HEK293 (cell line): Measurements from ENCODE around the gene DCAF10.

ENCODE experiments used
- CTCF ChIA-PET: fragments of 350-600 bp; formaldehyde crosslinking; extraction: SDS; loops from one replicate; lab custom pipeline; 2021; ENCODE audit warnings: antibody characterized with exemption; lab: Yijun Ruan, JAX
- POLR2A ChIA-PET: fragments of 300-600 bp; formaldehyde crosslinking; extraction: SDS; loops from one replicate; lab custom pipeline; 2020; ENCODE audit warnings: antibody characterized with exemption, inconsistent platforms; lab: Yijun Ruan, JAX
- H3K27ac ChIP-seq: fragments of 200-500 bp; sonication (Bioruptor generic); 2 replicates; pipeline ENCODE4 v1.5.1; 2014; ENCODE audit warnings: low read depth, low read length, control low read depth, inconsistent platforms; ENCODE audit errors: extremely low read depth
- H3K36me3 ChIP-seq, 2 experiments: fragments of 200-500 bp in 1 of 2; sonication (Bioruptor generic) in 1 of 2; 1 replicate in 1 of 2; 2 replicates in 1 of 2; pipeline ENCODE4 v1.5.1; 2014 to 2017; ENCODE audit warnings: inconsistent platforms in 2 of 2, low read length in 2 of 2; ENCODE audit not compliant: control insufficient read depth in 2 of 2, insufficient read depth in 1 of 2
- H3K4me1 ChIP-seq: fragments of 200-500 bp; sonication (Bioruptor generic); 2 replicates; pipeline ENCODE4 v1.5.1; 2014; ENCODE audit warnings: mild to moderate bottlenecking, low read length, inconsistent platforms; ENCODE audit not compliant: control insufficient read depth, insufficient read depth
- H3K4me3 ChIP-seq: 2 replicates; pipeline ENCODE4 v1.5.1; 2011; ENCODE audit warnings: low read depth, mild to moderate bottlenecking, control low read depth, low read length, moderate library complexity
- H3K9me3 ChIP-seq: fragments of 200-500 bp; sonication (Bioruptor generic); 2 replicates; pipeline ENCODE4 v1.5.1; 2014; ENCODE audit warnings: low read depth, low read length, inconsistent platforms; ENCODE audit not compliant: control insufficient read depth, insufficient read depth
- GFI1B ChIP-seq: fragments of 450-650 bp; formaldehyde crosslinking; IDR thresholded peaks from 2 replicates; pipeline ENCODE4 v1.5.1; 2016; ENCODE audit warnings: missing biosample characterization, missing genetic modification characterization
- SP2 ChIP-seq: fragments of 450-650 bp; formaldehyde crosslinking; IDR thresholded peaks from 2 replicates; pipeline ENCODE4 v1.5.1; 2016; ENCODE audit warnings: missing biosample characterization, missing genetic modification characterization
- ZBTB1 ChIP-seq: fragments of 450-650 bp; formaldehyde crosslinking; IDR thresholded peaks from 2 replicates; pipeline ENCODE4 v1.5.1; 2016; ENCODE audit warnings: missing biosample characterization, missing genetic modification characterization
- ZFP41 ChIP-seq: fragments of 450-650 bp; formaldehyde crosslinking; IDR thresholded peaks from 2 replicates; pipeline ENCODE4 v1.5.1; 2016; ENCODE audit warnings: missing biosample characterization, missing genetic modification characterization, borderline replicate concordance
- ZNF155 ChIP-seq: fragments of 450-650 bp; formaldehyde crosslinking; IDR thresholded peaks from 2 replicates; pipeline ENCODE4 v1.5.1; 2016; ENCODE audit warnings: missing biosample characterization, missing genetic modification characterization
- ZNF223 ChIP-seq: fragments of 450-650 bp; formaldehyde crosslinking; IDR thresholded peaks from 2 replicates; pipeline ENCODE4 v1.5.1; 2016; ENCODE audit warnings: missing biosample characterization, missing genetic modification characterization
- ZNF292 ChIP-seq: fragments of 450-650 bp; formaldehyde crosslinking; IDR thresholded peaks from 2 replicates; pipeline ENCODE4 v1.5.1; 2016; ENCODE audit warnings: low read depth, missing biosample characterization, missing genetic modification characterization, borderline replicate concordance
- ZNF311 ChIP-seq: fragments of 450-650 bp; formaldehyde crosslinking; IDR thresholded peaks from 2 replicates; pipeline ENCODE4 v1.5.1; 2017; ENCODE audit warnings: missing biosample characterization, missing genetic modification characterization, borderline replicate concordance
- ZNF366 ChIP-seq: fragments of 450-650 bp; formaldehyde crosslinking; conservative IDR thresholded peaks from 2 replicates; pipeline ENCODE4 v1.5.1; 2016; ENCODE audit warnings: missing biosample characterization, missing genetic modification characterization
- ZNF48 ChIP-seq: fragments of 450-650 bp; formaldehyde crosslinking; IDR thresholded peaks from 2 replicates; pipeline ENCODE4 v1.5.1; 2016; ENCODE audit warnings: missing biosample characterization, missing genetic modification characterization
- ZNF501 ChIP-seq: fragments of 450-650 bp; formaldehyde crosslinking; IDR thresholded peaks from 2 replicates; pipeline ENCODE4 v1.5.1; 2016; ENCODE audit warnings: missing biosample characterization, missing genetic modification characterization
- ZNF624 ChIP-seq: fragments of 450-650 bp; formaldehyde crosslinking; IDR thresholded peaks from 2 replicates; pipeline ENCODE4 v1.5.1; 2017; ENCODE audit warnings: missing biosample characterization, missing genetic modification characterization
- ZNF626 ChIP-seq: fragments of 450-650 bp; sonication (Bioruptor Pico); formaldehyde crosslinking; IDR thresholded peaks from 2 replicates; pipeline ENCODE4 v1.5.1; 2018; ENCODE audit warnings: missing biosample characterization, missing genetic modification characterization, inconsistent platforms
- ZNF792 ChIP-seq: fragments of 450-650 bp; formaldehyde crosslinking; IDR thresholded peaks from 2 replicates; pipeline ENCODE4 v1.5.1; 2016; ENCODE audit warnings: missing biosample characterization, missing genetic modification characterization
- TF ChIP-seq, protein P1 (sequence below): fragments of 450-650 bp; formaldehyde crosslinking; IDR thresholded peaks from 2 replicates; pipeline ENCODE4 v1.5.1; 2016; ENCODE audit warnings: missing biosample characterization, missing genetic modification characterization, low read depth
- TF ChIP-seq, protein P2 (sequence below): fragments of 450-650 bp; formaldehyde crosslinking; IDR thresholded peaks from 2 replicates; pipeline ENCODE4 v1.5.1; 2016; ENCODE audit warnings: missing biosample characterization, missing genetic modification characterization
- TF ChIP-seq, protein P3 (sequence below): fragments of 450-650 bp; formaldehyde crosslinking; optimal IDR thresholded peaks from 2 replicates; pipeline ENCODE3; 2016; ENCODE audit warnings: missing biosample characterization, mild to moderate bottlenecking, missing genetic modification characterization

Gene DCAF10

DNA sequence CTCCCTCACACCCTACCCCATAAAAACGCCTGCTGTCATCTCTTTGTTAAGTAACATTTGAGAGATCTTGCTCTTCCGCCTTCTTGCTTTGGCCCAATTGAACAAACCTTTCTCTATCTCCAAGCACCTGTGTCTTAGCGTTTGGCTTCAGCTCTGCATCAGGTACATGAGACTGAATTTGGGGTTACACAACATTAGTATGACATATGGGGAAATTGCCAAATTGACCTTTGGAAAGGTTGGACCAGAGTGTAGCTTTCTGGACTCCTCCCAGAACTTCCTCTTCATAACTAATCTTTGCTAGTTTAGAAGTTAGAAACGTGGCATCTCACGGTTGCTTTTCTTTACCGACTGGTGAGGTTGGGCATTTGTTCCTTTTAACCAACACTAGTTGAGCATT is 12.3 kb upstream of the DCAF10 start:
- CTCF ChIA-PET, result no interaction called here
- Histone ChIP-seq H3K9me3 (no peaks in the 10 kb centered on the region), H3K36me3 (peaks cover 0 to 5% of the 10 kb centered on the region in 2 experiments; a peak in 1 of 3 replicates), H3K4me3 (no peak overlapping the region), H3K4me1 (no peaks in the 10 kb centered on the region), H3K27ac (no peak overlapping the region)
- POLR2A ChIA-PET, result no interaction called here
- TF ChIP-seq ZNF155 (tag by site-specific recombination) (no peak), ZNF792 (tag by site-specific recombination) (no peak), ZFP41 (tag by site-specific recombination) (no peak), ZNF626 (tag by site-specific recombination) (no peak), ZBTB1 (tag by site-specific recombination) (no peak)

DNA sequence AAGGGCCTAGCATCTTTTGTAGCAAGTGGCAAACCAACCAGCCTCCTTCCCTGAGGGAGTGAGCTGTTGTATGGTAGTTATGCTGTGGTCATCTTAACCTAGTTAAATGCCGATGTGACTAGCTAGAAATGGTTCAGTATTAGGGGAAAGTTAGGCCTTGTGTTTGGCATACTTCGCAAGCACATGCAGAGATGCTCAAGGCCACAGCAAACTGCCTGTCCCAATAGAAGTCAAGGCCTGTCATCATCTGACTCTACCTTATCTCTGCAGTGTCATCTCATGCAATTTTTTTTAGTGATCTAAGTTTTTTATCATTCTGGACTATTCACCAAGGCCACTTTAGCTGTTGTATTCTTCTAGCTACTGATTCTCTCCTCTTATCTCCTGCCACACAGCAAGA is 10.5 kb upstream of the DCAF10 start:
- ChIA-PET CTCF (interaction anchor here (0.5 kb wide), 1 partner anchor 59 kb away, joined by 3 read pairs; no protein-coding TSS in a partner anchor), POLR2A (no interaction called here)
- H3K36me3 ChIP-seq, result no peaks in the 10 kb centered on the region
- TF ChIP-seq ZNF223 (tag by site-specific recombination) (no peak), GFI1B (tag by site-specific recombination) (no peak)
- TF ChIP-seq, protein P1, sequence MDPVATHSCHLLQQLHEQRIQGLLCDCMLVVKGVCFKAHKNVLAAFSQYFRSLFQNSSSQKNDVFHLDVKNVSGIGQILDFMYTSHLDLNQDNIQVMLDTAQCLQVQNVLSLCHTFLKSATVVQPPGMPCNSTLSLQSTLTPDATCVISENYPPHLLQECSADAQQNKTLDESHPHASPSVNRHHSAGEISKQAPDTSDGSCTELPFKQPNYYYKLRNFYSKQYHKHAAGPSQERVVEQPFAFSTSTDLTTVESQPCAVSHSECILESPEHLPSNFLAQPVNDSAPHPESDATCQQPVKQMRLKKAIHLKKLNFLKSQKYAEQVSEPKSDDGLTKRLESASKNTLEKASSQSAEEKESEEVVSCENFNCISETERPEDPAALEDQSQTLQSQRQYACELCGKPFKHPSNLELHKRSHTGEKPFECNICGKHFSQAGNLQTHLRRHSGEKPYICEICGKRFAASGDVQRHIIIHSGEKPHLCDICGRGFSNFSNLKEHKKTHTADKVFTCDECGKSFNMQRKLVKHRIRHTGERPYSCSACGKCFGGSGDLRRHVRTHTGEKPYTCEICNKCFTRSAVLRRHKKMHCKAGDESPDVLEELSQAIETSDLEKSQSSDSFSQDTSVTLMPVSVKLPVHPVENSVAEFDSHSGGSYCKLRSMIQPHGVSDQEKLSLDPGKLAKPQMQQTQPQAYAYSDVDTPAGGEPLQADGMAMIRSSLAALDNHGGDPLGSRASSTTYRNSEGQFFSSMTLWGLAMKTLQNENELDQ (tag by site-specific recombination), result no peak
- no peaks in the 10 kb centered on the region for H3K4me1 ChIP-seq
- no peaks in the 10 kb centered on the region for H3K9me3 ChIP-seq
- no peak overlapping the region for H3K27ac ChIP-seq
- H3K4me3 ChIP-seq, result no peak overlapping the region

DNA sequence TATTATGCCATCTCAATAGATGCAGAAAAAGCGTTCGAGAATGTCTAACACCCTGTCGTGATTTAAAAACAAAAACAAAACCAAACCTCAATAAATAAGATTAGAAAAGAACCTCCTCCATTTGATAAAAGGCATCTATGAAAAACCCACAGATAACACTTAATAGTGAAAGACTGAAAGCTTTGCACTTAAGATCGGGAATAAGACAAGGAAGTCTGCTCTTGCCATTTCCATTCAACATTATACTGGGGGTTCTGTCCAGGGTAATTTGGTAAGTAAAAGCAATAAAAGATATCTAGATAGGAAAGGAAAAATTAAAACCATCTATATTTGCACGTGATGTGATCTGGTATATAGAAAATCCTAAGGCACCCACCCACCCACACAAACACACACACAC is 8.5 kb upstream of the DCAF10 start:
- TF ChIP-seq ZNF292 (tag by site-specific recombination) (no peak), ZNF624 (tag by site-specific recombination) (no peak), SP2 (tag by site-specific recombination) (no peak), ZNF48 (no peak), ZNF311 (tag by site-specific recombination) (no peak), ZNF501 (no peak), ZNF366 (no peak)
- TF ChIP-seq, protein P2, sequence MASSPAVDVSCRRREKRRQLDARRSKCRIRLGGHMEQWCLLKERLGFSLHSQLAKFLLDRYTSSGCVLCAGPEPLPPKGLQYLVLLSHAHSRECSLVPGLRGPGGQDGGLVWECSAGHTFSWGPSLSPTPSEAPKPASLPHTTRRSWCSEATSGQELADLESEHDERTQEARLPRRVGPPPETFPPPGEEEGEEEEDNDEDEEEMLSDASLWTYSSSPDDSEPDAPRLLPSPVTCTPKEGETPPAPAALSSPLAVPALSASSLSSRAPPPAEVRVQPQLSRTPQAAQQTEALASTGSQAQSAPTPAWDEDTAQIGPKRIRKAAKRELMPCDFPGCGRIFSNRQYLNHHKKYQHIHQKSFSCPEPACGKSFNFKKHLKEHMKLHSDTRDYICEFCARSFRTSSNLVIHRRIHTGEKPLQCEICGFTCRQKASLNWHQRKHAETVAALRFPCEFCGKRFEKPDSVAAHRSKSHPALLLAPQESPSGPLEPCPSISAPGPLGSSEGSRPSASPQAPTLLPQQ (tag by site-specific recombination), result no peak
- TF ChIP-seq, protein P3, sequence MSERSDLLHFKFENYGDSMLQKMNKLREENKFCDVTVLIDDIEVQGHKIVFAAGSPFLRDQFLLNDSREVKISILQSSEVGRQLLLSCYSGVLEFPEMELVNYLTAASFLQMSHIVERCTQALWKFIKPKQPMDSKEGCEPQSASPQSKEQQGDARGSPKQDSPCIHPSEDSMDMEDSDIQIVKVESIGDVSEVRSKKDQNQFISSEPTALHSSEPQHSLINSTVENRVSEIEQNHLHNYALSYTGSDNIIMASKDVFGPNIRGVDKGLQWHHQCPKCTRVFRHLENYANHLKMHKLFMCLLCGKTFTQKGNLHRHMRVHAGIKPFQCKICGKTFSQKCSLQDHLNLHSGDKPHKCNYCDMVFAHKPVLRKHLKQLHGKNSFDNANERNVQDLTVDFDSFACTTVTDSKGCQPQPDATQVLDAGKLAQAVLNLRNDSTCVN (tag by site-specific recombination), result no peak
- Histone ChIP-seq H3K4me3 (no peak overlapping the region), H3K9me3 (no peaks in the 10 kb centered on the region), H3K36me3 (no peaks in the 10 kb centered on the region), H3K27ac (no peak overlapping the region), H3K4me1 (no peaks in the 10 kb centered on the region)
- ChIA-PET POLR2A (no interaction called here), CTCF (no interaction called here)
